GM19193 (cell line): ENCODE measurements around the gene CFAP47.

Experiments
- POLR2A ChIP-seq: IDR thresholded peaks from 4 replicates; pipeline ENCODE4 v1.6.1; 2011; ENCODE audit not compliant: insufficient read depth, insufficient read length; ENCODE audit errors: extremely low read depth

CFAP47 gene

DNA sequence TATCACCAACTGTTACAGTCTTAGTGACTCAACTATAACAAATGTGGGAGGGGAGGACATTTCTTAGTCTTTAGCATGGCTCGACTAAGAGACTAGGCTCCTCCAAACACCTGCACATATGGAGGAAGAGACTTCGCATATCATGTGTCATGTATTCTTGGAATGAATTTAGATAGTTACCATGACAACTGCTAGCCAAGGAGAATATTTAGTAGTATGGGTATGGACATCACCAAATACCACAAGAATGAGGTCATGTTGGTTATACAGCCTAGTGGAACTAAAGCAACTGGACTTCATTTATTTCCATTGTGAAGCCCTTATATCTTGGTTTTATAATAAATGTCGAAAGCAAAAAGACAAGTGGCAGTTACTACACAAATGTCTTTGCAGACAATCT, 512.3 kb downstream of the CFAP47 start:
- no peak for TF ChIP-seq POLR2A

DNA sequence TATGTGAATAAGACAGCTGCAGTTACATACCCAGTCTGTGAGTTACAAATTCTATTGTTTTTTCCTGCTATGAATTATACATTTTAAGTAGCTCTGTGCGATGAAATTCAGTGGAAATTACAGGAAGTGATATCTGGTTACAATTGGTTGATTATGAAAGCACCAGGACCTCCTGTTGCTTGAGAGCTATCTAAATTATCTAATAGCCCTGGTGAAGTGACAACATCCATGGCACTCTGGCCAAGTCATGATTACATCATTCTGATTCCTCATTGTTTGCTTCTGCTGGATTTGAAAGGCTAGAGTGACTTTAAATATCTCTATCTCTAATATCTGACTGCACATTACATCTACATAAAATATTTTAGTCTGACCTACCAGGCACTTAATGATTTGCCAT, 515.0 kb downstream of the CFAP47 start:
- no peak for TF ChIP-seq POLR2A
